SK-N-SH (cell line): ENCODE results near the gene FDX2.

Experiments used
- CTCF ChIP-seq: fragments of 200-600 bp; sonication (generic); IDR thresholded peaks from 2 replicates; pipeline ENCODE4 v1.6.1; 2017; ENCODE audit warnings: antibody characterized with exemption, mild to moderate bottlenecking, moderate library complexity
- EP300 ChIP-seq, 2 experiments: IDR thresholded peaks; 2 replicates each; pipeline versions ENCODE4 v1.4.0 to v1.6.1; 2012; ENCODE audit warnings: borderline replicate concordance in 1 of 2, low read depth in 1 of 2, low read length in 1 of 2
- FOXM1 ChIP-seq: IDR thresholded peaks from 2 replicates; pipeline ENCODE4 v1.4.0; 2012; ENCODE audit warnings: low read depth, mild to moderate bottlenecking
- IRF3 ChIP-seq: fragments of 150-350 bp; IDR thresholded peaks from 2 replicates; pipeline ENCODE4 v1.6.1; 2016; ENCODE audit warnings: mild to moderate bottlenecking, low read depth, low read length
- JUND ChIP-seq: IDR thresholded peaks from 2 replicates; pipeline ENCODE4 v1.4.0; 2012
- MAX ChIP-seq: IDR thresholded peaks from 2 replicates; pipeline ENCODE4 v1.4.0; 2012; ENCODE audit warnings: low read depth
- PBX3 ChIP-seq: IDR thresholded peaks from 2 replicates; pipeline ENCODE4; 2012
- POLR2AphosphoS5 ChIP-seq: IDR thresholded peaks from 2 replicates; pipeline ENCODE4 v1.6.1; 2012; ENCODE audit warnings: low read depth, low read length
- RAD21 ChIP-seq: IDR thresholded peaks from 2 replicates; pipeline ENCODE4 v1.6.1; 2012; ENCODE audit warnings: mild to moderate bottlenecking, low read length
- RCOR1 ChIP-seq: fragments of 150-350 bp; IDR thresholded peaks from 2 replicates; pipeline ENCODE4 v1.6.1; 2017; ENCODE audit warnings: antibody characterized with exemption, low read length
- RFX5 ChIP-seq: IDR thresholded peaks from 2 replicates; pipeline ENCODE4 v1.6.1; 2012; ENCODE audit warnings: mild to moderate bottlenecking, improper control_type of control experiment, low read length
- SMC3 ChIP-seq: IDR thresholded peaks from 2 replicates; pipeline ENCODE4 v1.6.1; 2012; ENCODE audit warnings: low read depth, low read length, improper control_type of control experiment
- YY1 ChIP-seq: IDR thresholded peaks from 2 replicates; pipeline ENCODE4 v1.4.0; 2012; ENCODE audit warnings: low read depth, mild to moderate bottlenecking

- no peak for TF ChIP-seq PBX3
- TF ChIP-seq FOXM1, result no peak
- no peak for TF ChIP-seq MAX
- TF ChIP-seq IRF3, result no peak
- TF ChIP-seq CTCF, result no peak
- TF ChIP-seq RAD21, result no peak
- TF ChIP-seq RCOR1, result no peak
- TF ChIP-seq YY1, result no peak
- no peak for TF ChIP-seq RFX5
- TF ChIP-seq JUND, result no peak
- no peak for TF ChIP-seq EP300 (IDR thresholded peaks at IDR 0.05; ENCODE audit: borderline replicate concordance in 1 of 2, low read depth in 1 of 2, low read length in 1 of 2)
- TF ChIP-seq POLR2AphosphoS5, result no peak
- no peak for TF ChIP-seq SMC3
Observed at GRCh38 chr19:10299545-10300458, 16.0 kb downstream of the FDX2 start.
